SW480 (cell line): ENCODE results near the gene CDC42BPA.
"Not testable (repeated sequence)": the region's sequence is repeated elsewhere in the genome, so short reads cannot be mapped to it uniquely, and the experiment has no call there.

ENCODE experiments used
- DNase-seq: peaks from one replicate; pipeline ENCODE4 v3.0.0-alpha.2; 2016; ENCODE audit warnings: low spot score

Gene CDC42BPA

GRCh38 chr1:227318016-227318852 is at the start of gene CDC42BPA:
Gene CDC42BPA (minus strand): TSS chr1:227318492. CDS start chr1:227317182, 1,310 bp downstream.
- DNase-seq = peak; percentile 85

GRCh38 chr1:227368009-227368408 is 49.7 kb upstream of the CDC42BPA start:
- no peak for DNase-seq

GRCh38 chr1:227365473-227366431 is 47.5 kb upstream of the CDC42BPA start:
- DNase-seq = no peak

GRCh38 chr1:227364657-227365056 is 46.4 kb upstream of the CDC42BPA start:
- no peak for DNase-seq

GRCh38 chr1:227363825-227364224 is 45.5 kb upstream of the CDC42BPA start:
- no peak for DNase-seq

GRCh38 chr1:227362039-227362438 is 43.7 kb upstream of the CDC42BPA start:
- DNase-seq = no peak

- no peak for DNase-seq
These were observed 39.6 kb upstream of the CDC42BPA start for GRCh38 chr1:227357927-227358302.

- peak; percentile 83 for DNase-seq
These were observed 39.1 kb upstream of the CDC42BPA start for GRCh38 chr1:227357171-227357926.

GRCh38 chr1:227356620-227357146 is 38.4 kb upstream of the CDC42BPA start:
- peak; percentile 95 for DNase-seq

- no peak for DNase-seq
These were observed 37.4 kb upstream of the CDC42BPA start for GRCh38 chr1:227355542-227356245.

- DNase-seq = no peak
These were observed 34.9 kb upstream of the CDC42BPA start for GRCh38 chr1:227353186-227353585.

GRCh38 chr1:227352164-227352563 is 33.9 kb upstream of the CDC42BPA start:
- DNase-seq = not testable (repeated sequence)

- DNase-seq = no peak
These were observed 33.2 kb upstream of the CDC42BPA start for GRCh38 chr1:227351443-227351842.

- DNase-seq = no peak
These were observed 31.7 kb upstream of the CDC42BPA start for GRCh38 chr1:227349967-227350366.

- DNase-seq = no peak
These were observed 25.6 kb upstream of the CDC42BPA start for GRCh38 chr1:227343727-227344551.

- DNase-seq = no peak
These were observed 24.9 kb upstream of the CDC42BPA start for GRCh38 chr1:227343206-227343605.

- DNase-seq = no peak
These were observed 24.0 kb upstream of the CDC42BPA start for GRCh38 chr1:227342075-227342829.

- DNase-seq = not testable (repeated sequence)
These were observed 17.8 kb upstream of the CDC42BPA start for GRCh38 chr1:227336136-227336535.

- no peak for DNase-seq
These were observed 17.1 kb upstream of the CDC42BPA start for GRCh38 chr1:227335242-227336020.
